ENCODE measurements around the gene ETF1.

The ETF1 gene

DNA sequence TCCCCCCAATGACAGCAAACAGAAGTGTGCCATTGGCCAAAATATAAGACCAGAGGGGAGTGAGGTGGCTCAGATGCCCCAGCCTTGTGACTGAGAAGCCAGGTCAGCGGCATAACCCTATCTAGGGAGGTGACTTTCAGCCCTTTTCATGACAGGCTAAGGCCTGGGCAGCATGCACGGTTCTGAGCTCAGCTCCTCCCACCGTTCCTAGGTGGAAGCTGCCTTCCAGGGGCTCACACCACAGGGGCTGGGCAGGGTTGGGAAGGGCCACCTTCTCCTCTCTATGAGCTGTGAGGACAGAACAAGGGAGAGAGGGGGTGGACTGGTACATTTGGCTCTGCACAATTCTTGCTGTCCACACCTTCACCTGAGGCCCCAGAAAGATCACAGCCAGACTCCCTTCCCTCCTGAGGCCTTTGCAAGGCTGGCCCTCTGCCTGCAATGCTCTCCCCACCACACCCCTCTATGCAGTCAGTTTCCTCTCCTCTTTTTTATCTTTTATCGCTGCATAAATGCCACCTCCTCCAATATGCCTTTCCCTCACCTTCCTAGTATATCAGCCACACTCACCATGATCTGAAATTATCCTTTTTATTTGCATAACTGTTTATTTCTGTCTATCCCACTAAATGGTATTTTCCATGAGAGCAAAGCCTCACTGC is 82.9 kb downstream of the ETF1 start:
- DNase-seq: no peak

DNA sequence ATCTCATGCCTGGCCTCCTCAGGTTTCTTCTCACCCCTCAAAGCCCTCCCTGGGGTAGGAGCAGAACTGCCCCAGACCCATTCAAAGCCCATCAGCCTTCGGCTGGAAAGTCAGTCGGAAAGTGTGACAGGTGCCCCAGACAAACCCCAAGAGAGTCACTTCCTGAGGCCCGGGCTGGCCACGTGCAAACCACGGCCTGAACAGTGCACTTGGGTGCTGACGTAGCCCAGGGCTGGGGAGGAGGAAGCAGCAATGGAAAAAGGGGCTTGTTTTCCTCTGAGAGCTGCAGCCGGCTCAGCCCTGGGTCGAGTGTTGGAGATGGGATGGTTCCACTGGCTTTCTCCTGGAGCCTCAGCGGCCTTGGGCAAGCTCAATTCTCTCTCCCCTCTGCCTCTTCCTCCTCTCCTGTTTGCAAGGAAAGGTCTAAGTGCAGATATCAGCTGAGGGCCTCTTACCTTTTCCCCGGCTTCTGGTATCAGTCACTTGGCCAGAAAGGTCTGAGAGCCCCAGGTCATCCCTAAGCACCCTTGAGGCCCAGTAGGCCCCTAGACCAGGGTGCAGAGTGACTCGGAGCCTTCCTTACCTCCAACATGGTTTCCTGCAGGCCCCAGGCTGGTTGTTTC is 83.6 kb downstream of the ETF1 start:
- peak; percentile 75 to 94 for DNase-seq

DNA sequence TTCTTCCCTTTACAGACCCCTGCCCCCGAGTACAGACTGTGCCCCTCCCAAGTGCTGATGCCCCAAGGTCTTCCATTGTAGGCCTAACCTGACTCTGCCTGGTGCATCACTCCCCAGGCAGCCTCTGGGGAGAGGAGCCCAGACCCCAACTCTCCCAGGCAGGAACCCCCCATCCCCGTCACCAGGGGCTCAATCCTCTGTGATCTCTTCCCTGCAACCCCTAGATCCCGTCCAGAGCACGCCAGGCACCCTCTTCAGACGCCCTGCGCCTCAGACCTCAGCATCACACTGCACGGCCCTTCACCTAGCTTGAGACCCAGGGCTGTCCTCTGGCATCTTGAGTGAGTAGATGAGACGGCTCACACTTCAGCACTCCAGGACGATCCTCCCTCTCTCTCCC is 84.2 kb downstream of the ETF1 start:
- no peak for DNase-seq

DNA sequence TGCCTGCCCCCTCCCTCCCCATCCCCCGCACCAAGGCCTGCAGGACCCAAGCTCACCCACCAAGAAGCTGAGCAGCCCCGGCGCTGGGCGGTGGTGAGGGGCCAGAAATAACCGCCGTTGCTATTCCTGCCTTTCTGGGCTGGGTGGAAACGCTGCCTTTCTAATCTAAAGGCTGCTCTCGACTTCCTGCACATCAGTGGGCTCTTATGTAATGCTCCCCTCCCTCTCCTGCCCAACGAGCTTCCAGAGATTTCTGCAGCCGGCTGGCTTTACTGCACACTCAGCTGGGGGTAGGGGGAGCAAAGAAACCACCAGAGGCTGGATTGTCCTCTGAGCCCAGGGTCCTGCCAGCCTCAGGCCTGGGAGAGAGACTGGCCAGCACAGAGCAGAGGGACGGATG is 84.7 kb downstream of the ETF1 start:
- DNase-seq: no peak

DNA sequence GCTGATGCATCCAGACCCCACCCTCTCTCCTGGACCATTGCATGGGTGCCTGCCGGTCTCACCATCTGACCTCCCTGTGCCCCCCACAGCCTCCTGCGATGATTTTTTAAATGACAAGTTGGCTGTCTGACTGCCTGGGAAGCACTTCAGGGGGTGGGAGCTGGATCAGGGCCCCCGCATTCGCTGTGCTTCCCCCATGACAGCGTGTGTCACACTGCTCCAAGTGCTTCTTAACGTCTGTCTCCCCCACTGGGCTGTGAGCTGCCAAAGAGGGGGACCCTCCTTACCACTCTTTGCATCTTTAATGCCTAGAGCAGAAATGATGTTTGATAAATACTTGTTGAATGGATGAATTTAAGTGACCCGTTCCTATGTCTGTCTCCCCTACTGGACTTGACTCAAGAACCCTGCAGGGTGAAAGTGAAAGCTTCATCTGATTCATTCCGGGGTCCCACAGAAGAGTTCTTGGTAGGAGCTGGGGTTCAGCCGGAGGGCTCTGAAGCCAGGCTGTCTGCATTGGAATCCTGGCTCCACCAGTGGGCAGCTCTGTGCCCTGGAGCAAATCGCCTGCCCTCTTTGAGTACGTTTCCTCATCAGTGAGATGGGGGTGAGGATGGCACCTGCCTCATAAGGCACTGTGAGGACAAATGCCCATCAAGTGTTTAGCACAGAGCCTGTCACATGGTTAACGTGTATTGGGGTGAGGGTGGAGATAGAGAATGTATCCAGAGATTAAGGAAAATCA is 85.3 kb downstream of the ETF1 start:
- no peak for DNase-seq

Data from stimulated activated CD4-positive, alpha-beta T cell treated with anti-CD3 and anti-CD28 coated beads, Interleukin-4, amount 100 ng/mL, for 4 hours (primary cell).